HG03457 (cell line): ENCODE measurements around the gene SUSD6.

Experiments
- ATAC-seq: cut with Tn5 transposase; IDR thresholded peaks from one replicate; pipeline ENCODE4 v1.9.1; 2021; ENCODE audit warnings: moderate number of reproducible peaks; ENCODE audit not compliant: unreplicated experiment

SUSD6 gene, protein sequence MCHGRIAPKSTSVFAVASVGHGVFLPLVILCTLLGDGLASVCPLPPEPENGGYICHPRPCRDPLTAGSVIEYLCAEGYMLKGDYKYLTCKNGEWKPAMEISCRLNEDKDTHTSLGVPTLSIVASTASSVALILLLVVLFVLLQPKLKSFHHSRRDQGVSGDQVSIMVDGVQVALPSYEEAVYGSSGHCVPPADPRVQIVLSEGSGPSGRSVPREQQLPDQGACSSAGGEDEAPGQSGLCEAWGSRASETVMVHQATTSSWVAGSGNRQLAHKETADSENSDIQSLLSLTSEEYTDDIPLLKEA

DNA sequence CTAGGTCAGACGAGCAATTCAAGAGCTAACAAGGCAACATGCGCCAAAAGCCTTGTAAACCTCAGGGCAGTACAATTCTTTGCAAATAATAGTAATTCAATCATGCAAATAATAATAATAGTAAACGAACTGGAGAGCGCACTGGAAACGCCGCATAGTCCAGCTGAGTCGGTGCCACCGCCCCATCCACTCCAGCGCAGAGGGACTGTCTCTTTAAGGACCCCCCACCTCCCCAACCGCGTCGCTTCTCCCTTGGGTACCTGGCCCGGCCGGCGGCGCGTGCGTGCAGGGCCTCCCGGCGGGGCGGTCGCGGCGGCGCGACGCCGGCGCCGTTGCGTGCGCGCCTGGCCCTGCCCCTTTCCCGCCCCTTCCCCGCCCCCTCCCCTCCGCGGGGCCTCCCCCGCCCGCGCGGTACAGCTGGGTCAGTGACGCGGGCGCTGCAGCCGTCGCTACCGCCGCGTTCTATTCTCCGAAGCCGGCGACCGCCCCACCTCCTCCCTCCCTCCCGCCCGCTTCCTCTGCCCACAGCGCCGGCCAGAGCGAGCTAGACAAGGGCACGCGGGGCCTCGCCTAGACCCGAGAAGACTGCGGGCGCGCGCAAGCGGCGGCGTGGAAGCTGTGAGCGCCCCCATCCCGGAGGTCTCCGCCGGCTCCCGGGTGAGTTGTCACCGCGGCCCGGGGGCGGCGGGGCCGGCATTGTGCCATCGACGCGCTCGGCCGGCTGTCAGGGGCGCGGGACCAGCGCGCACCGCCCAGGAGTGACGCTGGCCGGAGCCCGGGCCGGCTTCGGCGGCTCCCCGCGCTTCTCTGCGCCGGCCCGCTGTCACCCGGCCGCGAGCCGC is at the start of gene SUSD6:
SUSD6 (plus strand) TSS at position 425 of the 842 bp plus-strand sequence. CDS start 46,997 bp downstream, outside the sequence.
- ATAC-seq, result peak; percentile 47

DNA sequence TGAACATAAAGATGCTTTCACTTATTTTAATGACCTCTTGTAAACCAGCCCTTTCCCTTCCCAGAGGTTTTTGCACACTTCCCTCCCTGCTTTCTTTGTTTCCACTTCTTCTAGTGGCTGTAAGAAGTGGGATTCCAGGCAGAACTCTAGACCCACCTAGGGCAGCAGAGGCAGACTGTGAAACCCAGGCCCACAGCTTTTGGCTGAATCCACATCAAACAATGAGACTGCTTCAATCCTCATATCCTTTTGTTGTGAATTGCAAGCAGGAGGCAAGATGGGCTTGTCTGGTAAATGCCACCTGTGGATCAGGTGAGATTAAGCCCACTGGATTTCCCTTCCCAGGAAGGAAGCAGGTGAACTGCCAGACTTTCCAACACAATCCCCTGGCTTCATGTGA is 49.5 kb upstream of the SUSD6 start:
- no peak for ATAC-seq

DNA sequence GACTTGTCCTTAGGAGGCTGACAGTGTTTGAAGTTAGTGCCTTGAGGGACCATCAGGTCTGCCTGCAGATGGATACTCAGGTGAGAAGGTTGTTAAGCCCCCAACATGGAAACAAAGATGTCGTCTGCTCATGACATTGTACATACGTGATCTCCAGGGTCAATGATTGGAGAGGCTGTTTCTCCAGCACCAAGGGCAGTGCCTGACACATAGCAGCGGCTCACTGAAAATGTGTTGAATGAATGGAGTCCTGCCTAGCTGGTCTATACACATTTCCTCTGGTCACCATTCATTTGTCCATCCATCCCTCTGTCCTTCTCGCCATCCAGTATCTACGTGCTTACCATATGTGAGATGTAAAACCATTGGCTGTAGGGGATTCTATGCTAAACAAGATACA is 43.8 kb upstream of the SUSD6 start:
- ATAC-seq, result no peak

DNA sequence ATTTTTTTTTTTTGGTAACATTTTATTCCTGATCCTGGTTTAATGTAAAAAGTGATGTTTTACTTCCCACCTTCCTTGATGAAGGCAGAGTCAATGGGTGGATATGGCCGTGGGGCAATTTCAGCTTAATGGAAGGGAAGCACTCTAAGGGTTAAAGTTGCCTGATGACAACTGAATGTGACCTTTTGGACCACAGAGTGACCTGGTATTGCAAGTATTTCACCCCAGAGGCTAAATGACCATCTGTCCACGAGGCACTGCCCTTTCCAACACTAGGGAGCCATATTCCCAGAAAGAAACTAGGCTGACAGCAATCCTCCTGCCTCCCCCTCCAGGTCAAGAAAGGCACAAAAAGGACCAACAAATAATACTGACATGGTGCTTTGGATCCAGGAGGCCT is 41.5 kb upstream of the SUSD6 start:
- no peak for ATAC-seq

DNA sequence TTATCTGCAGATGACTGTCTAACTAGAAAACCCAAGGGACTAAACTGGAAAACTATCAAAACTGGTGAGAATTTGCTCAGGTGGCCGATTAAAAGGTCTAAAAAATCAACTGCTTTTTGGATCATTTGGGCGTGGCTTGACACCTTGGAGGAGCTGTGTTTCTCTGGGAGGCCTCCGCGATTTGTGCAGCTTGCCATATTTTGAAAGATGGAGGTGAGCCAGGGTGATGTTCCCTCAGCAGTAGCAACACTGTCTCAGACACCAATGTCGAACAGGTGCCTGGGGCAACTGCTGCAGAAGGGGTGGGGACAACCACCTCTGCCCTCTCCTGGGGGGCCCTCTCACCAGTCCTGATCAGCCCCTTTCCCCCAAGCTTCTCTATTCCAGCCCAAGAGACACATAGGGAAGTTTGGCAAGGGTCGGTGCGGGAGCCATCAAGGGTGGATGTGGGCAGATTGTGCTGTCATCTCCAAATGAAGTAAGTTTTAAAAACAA is 40.5 kb upstream of the SUSD6 start:
- no peak for ATAC-seq

DNA sequence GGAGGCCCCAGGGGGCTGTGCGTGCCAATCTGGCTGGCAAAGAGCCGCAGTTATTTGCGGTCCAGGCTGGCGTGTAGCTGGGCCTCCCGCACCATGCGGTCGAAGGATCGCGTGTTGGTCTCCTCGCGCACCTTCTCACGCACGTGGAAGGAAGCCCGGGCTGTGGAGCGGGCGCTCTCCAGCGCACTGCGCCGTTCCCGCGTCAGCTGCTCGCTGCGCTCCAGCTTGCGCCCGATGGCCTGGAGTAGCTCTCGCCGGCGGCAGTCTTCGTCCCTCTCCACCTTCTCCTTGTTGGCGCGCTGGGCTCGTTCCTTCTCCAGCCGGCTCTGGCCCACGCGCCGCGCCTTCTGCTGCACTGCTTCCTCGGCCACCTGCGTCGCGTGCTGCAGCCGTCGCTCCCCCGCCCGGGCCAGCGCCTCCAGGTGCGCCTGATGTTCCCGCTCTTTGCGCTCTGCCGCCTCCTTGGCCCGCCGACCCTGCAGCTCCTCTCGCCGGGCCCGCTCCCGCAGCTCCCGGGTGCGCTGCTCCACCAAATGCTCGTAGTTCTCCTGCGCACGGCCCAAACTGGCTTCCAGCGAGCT is 39.9 kb upstream of the SUSD6 start:
- ATAC-seq, result no peak

DNA sequence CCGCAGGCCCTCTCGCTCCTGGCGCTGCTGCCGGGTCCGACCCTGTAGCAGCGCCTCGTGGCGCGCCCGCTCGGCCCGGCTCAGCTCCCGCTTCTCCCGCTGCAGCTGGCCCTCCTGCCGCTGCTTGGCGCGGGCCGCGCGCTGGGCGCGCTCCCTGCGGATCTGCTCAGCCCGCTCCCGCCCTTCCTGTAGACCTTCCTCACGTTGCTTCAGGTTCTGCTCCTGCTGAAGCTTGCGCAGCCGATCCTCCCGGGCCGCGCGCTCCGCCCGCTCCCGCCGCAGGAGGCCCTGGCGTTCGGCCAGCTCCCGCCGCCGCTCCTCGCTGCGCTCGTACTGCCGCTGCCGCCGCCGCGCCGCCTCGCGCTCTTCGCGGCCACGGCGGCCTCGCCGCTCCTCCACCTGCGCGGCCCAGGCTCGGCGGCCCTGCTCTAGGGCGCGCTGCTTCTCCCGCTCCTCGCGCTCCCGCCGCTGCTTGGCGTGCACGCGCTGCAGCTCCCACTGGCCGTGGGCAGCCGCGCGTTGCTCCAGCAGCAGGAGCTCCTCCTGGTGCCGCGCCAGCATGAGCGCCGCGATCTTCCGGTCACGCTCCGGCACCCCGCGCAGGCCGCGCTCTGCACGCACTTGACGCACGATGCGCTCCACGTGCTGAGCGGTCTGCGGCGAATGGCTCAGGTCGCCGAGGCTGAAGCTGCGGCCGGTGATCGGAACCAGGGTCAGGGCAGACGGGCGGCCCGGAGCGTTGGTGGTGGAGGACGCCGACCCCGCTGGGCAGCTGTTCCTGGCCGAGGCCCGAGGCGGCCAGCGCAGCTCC is 39.2 kb upstream of the SUSD6 start:
- no peak for ATAC-seq

DNA sequence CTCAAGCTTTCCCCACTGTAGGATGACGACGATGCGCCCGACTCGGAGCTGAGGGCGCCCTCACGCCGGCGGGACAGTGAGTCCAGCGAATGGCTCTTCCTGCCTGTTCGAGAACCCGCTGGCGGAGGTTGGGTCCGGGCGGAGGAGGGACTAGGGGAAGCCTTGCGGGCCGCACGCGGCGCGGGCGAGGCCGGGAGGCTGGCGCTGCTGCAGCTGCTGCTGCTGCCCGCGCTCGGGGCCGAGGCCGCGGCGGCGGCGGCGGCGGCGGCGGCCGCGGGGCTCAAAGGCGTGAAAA is 38.6 kb upstream of the SUSD6 start:
- no peak for ATAC-seq

DNA sequence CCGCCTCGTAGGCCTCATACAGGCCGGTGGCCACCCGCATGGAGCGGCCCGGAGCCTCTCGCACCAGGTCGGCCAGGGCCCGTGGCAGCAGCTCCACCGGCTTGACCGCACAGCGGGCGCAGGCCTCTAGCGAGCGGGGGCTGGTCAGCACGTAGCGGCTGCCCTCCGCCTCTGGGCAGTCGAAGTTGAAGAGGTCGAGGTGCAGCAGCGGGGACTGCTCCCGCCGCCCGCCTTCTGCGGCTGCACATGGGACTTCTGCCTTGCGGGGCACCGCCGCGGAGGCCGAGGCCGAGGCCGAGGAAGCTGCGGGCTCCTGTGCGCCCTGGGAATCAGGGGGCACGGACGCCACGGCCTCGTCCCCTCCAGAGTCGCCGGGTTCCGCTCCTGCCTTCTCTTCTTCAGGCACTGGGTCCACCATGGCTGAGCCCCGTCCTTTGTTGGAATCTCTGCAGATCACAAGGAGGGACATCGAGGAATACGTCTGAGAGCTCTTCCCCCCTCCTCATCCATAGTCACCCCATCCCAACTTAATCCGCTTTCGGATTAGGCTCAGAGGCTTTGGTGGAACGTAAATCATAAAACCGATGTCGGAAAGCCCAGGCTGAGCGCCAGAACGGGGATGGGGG is 38.1 kb upstream of the SUSD6 start:
- no peak for ATAC-seq

DNA sequence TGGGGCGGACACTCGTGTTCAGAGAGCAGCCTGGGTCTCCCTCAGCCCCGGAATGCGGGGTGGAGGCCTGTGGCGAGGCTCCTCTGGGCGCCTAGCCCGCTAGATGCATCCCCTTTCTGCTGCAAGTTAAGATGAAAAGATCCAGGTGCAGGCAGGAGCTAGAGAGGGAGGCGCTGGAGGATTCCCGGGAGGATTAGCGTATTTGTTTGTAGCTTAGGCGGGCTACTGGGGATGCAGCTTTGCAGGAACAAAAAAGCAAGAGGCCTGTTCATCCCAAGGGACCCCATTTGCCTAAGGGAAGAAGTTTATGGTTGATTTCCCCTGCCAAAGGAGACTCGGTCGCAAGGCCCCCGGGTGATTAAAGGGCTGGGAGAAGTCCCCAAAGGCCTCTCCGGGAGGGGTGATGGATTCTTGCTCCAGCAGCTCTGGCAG is 37.5 kb upstream of the SUSD6 start:
- ATAC-seq, result no peak

DNA sequence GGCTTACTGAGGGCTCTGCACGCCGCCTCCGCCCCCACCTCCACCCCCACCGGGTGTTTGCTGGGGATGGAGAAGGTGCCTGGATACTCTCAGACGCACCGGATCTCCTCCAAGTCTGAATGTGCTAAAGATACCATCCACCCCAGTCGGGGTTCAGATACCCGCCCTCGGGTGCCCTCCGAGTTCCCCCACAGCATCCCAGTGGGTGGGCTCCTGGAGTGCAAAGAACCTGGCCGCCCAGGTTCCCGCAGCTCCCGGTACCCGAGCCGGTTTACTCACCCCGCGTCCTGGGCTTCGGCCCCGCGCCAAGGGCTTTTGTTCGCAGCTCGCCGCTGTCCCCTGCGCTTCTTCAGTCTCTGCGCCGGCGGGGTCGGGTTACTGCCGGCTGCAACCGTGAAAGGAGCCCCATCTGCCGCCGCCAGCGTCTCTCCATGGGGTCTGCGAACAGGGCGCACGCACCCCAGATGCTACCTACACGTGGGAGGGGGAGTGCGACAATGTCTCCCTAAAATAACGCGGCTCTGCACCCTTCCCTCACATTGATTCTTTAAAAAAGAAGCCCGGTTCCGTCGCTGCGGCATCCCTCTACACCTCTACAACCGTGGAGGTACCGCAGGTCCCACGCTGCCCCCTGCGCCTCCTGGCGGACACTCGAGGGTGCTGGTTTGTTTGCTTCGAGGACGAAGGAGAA is 37.0 kb upstream of the SUSD6 start, which contains the start of gene CCDC177:
CCDC177 (minus strand) TSS at position 609 of the 691 bp plus-strand sequence. CDS start 1,249 bp downstream, outside the sequence.
- no peak for ATAC-seq

DNA sequence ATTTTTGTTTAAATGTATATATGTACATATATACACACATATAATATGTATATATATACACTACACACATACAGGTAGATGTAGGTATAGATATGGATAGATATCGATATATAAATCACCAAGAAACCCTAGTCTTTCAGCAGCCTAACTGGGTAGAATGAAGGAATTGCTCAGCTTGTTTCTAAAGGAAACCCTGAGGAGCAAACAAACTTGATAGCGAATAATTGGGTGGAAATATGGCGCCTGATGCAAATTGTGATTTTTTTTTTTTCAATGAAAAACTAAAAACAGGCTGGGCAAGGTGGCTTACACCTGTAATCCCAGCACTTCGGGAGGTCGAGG is 36.5 kb upstream of the SUSD6 start:
- no peak for ATAC-seq

DNA sequence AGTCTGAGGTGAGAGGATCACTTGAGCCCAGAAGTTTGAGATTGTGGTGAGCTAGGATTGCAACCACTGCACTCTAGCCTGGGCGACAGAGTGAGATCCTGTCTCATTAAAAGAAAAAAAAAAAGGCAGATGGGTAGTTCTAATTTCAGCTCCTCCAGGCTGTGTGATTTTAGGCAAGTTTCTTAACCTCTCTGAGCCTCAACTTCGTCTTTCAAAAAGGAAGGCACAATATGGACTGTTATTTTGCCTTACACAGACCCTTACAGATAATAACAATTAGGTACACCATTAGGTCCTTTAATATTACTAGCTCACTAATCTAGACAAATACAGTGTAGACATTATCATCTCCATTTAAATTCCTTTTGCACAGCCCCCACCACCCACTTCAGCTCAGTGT is 31.9 kb upstream of the SUSD6 start:
- ATAC-seq, result no peak

DNA sequence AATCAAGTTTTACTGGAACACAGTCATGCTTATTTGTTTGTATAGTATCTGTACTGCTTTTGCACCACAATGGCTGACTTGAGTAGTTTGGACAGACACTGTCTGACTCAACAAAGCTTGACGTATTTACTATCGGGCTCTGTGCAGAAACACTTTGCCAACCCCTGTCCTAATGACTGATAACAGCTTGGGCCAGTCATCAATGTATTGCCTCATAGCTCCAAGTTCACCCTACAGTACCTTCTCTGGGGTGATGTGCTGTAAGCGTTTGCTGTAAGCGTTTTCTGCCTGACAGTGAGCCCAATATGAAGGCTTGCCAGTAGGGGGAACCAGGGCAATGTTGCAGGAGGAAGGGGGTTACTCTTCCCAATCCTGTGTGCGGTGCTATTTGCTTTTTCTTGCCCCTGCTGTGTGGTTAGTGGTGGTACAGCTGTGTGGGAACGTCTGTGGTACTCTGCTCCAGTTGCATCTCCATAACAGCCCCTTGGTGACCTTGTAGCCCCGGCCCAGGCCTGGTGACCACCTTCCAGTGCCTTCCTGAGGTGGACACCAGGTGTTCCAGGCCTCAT is 31.3 kb upstream of the SUSD6 start:
- ATAC-seq, result no peak

DNA sequence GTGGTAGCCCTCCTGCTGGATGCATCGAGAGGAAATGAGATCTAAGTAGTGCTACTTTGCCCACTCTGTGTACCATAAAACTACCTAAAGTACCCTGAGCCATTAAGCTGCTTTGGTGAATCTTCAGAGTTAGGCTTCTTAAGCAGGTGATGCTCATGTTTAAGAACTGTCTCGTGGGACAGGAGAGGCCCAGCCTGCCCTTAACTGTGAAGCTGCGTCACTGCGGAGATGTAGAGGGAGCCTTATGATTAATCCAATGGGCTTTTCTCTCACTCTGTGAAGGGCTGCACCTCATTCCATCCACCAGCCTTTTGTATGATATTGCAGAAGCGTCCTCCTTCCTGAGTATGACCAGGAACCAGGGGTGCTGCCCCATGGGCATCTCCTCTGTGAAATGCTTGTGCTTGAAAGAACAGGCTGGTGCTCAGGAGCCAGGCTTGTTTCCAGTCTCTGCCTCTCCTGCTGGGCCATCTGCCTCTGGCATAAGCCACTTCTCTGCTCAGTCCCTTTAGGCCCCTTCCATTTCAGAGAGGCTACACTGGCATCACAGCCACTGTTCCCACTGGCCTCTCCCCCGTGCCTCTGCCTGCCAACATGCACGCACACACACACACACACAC is 30.0 kb upstream of the SUSD6 start:
- ATAC-seq, result no peak

DNA sequence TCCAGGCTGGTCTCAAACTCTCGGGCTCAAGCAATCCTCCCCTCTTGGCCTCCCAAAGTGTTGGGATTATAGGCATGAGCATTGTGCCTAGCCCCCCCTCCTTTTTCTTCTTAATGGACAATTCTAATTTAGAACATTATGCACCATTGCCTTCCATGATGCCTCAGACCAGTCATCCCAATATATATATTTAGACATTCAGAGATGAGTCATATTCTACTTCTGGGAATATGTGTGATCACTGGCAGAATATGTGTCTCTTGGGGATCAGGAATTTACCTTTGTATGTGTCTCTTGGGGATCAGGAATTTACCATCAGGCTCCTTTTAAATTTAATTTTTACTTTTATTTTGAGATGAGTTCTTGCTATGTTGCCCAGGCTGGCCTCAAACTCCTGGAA is 29.2 kb upstream of the SUSD6 start:
- no peak for ATAC-seq

DNA sequence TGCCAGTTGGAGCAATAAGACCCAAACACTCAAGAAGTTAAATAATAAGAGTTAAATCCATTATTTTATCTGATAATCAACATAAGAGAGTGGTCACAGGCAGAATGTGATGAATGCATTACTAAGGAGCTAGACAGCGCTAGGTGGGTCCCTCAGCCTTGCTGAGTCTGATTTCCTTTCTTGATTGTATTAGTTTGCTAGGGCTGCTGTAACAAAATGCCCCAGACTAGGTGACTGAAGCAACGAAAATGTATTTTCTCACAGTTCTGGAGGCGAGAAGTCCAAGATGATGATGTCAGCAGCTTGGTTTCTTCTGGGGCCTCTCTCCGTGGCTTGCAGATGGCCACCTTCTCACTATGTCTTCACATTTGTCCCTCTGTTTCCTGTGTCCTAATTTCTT is 28.6 kb upstream of the SUSD6 start:
- ATAC-seq, result no peak

DNA sequence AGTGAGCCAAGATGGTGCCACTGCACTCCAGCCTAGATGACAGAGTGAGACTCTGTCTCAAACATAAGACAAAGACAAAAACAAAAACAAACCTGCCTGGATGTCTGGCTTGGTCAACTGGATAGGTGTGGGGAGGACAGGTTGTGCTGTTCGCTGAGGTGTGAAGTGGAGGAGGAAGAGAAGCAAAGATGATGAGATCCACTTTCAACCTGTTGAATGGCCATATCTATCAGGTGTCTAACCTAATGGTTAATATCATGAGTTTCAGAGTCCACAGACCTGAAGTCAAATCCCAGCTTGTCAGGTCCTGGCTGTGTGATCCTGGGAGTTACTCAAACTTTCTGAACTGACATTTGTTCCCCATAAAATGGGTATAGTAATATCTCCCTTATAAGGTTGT is 27.0 kb upstream of the SUSD6 start:
- ATAC-seq, result no peak

DNA sequence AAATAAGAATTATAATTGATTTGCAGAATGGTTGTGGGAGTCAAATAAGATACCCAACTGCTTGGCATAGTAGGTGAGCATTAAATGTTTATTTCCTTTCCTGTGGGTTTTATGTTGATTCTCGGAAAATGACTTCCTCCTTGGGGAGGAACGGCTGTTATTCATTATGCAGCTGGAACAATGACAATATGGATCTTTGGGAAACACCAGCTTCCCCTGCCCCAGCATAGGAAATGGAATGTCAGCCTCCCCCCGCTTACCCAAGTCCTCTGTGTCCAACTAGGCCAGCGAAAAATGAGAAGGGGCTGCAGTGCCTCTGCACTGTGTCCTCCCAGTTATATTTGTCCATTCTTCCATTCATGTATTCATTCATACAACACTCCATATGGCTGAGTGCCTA is 25.0 kb upstream of the SUSD6 start:
- ATAC-seq, result no peak
